K562 (cell line): ENCODE results near the gene ADARB2.

Experiments
- BRCA1 ChIP-seq, 2 experiments: fragments of 450-650 bp in 1 of 2; sonication (generic) in 1 of 2; formaldehyde crosslinking in 1 of 2; IDR thresholded peaks; 2 replicates each; pipeline versions ENCODE4 v1.5.0 to v1.6.1; 2017 to 2020; ENCODE audit warnings: mild to moderate bottlenecking in 1 of 2, missing genetic modification reagents in 1 of 2
- CEBPB ChIP-seq: fragments of 450-650 bp; IDR thresholded peaks from 2 replicates; pipeline ENCODE4 v1.6.1; 2016; ENCODE audit warnings: missing genetic modification characterization, missing compliant biosample characterization
- CREM ChIP-seq: IDR thresholded peaks from 2 replicates; pipeline ENCODE4 v1.6.1; 2014; ENCODE audit warnings: antibody characterized with exemption, low read depth
- POU5F1 ChIP-seq: fragments of 150-350 bp; IDR thresholded peaks from 2 replicates; pipeline ENCODE4 v1.6.1; 2014; ENCODE audit warnings: borderline replicate concordance, low read length, low read depth, mild to moderate bottlenecking; ENCODE audit not compliant: partially characterized antibody
- RBM22 ChIP-seq: fragments of 200-400 bp; formaldehyde crosslinking; IDR thresholded peaks from 2 replicates; pipeline ENCODE4 v1.6.1; 2018; ENCODE audit warnings: low read length, low read depth; ENCODE audit not compliant: poor library complexity, severe bottlenecking
- ZNF76 ChIP-seq: fragments of 250-450 bp; sonication (Bioruptor Pico); IDR thresholded peaks from 2 replicates; pipeline ENCODE4 v1.4.0; 2020; ENCODE audit warnings: mild to moderate bottlenecking, moderate library complexity, borderline replicate concordance
- TF ChIP-seq, protein P1 (sequence below), 3 experiments: IDR thresholded peaks in 2 of 3; conservative IDR thresholded peaks in 1 of 3; 2 replicates each; pipeline ENCODE4 v1.5.1; 2011 to 2012; ENCODE audit warnings: low read length in 3 of 3, mild to moderate bottlenecking in 3 of 3, control low read depth in 2 of 3, improper control_type of control experiment in 1 of 3, inconsistent platforms in 1 of 3, low read depth in 1 of 3, mixed read lengths in 1 of 3, moderate library complexity in 1 of 3; ENCODE audit not compliant: insufficient read depth in 2 of 3

DNA sequence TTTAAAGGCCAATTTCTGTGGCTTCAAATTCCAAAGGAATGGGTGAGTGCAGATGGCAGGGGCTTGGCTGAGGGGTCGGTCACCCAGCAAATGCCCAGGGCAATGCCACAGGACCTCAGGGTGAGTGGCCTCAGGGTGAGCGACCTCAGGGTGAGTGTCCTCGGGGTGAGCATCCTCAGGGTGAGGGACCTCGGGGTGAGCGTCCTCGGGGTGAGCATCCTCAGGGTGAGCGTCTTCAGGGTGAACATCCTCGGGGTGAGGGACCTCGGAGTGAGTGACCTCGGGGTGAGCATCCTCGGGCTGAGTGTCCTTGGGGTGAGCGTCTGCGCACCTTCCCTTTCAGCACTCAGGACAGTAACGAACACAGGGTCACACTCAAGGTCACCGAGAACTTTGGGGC is 59.2 kb downstream of the ADARB2 start:
- TF ChIP-seq RBM22 (no peak), BRCA1 (IDR thresholded peaks at IDR 0.05) (no peak), BRCA1 (CRISPR knock-in tag; IDR thresholded peaks at IDR 0.05) (no peak), CREM (no peak), CEBPB (tag) (no peak), ZNF76 (CRISPR knock-in tag) (no peak), POU5F1 (no peak)
- TF ChIP-seq, protein P1, sequence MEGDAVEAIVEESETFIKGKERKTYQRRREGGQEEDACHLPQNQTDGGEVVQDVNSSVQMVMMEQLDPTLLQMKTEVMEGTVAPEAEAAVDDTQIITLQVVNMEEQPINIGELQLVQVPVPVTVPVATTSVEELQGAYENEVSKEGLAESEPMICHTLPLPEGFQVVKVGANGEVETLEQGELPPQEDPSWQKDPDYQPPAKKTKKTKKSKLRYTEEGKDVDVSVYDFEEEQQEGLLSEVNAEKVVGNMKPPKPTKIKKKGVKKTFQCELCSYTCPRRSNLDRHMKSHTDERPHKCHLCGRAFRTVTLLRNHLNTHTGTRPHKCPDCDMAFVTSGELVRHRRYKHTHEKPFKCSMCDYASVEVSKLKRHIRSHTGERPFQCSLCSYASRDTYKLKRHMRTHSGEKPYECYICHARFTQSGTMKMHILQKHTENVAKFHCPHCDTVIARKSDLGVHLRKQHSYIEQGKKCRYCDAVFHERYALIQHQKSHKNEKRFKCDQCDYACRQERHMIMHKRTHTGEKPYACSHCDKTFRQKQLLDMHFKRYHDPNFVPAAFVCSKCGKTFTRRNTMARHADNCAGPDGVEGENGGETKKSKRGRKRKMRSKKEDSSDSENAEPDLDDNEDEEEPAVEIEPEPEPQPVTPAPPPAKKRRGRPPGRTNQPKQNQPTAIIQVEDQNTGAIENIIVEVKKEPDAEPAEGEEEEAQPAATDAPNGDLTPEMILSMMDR (IDR thresholded peaks at IDR 0.05 in 2 of 3, conservative IDR thresholded peaks at IDR 0.05 in 1 of 3; ENCODE audit: insufficient read depth in 2 of 3, low read depth in 1 of 3, low read length in 3 of 3): no peak
